ENCODE data around the gene RUNX3. TPM values are rescaled to one million over a fixed set of nuclear protein-coding genes. Genes with fewer than 3 reads are reported as not detected.

The RUNX3 gene
- total and polyA plus RNA-seq, 7 donors, result 0.36 to 18.0 (median 1.2) TPM; not detected in 1

- no peaks in the 10 kb centered on the region for H3K4me1 ChIP-seq
- H3K9me3 ChIP-seq, result no peaks in the 10 kb centered on the region
- TF ChIP-seq POLR2A (IDR thresholded peaks at IDR 0.05), result no peak
- TF ChIP-seq EP300 (IDR thresholded peaks at IDR 0.05), result no peak
- TF ChIP-seq POLR2AphosphoS5 (IDR thresholded peaks at IDR 0.05), result no peak
- TF ChIP-seq, protein P1, sequence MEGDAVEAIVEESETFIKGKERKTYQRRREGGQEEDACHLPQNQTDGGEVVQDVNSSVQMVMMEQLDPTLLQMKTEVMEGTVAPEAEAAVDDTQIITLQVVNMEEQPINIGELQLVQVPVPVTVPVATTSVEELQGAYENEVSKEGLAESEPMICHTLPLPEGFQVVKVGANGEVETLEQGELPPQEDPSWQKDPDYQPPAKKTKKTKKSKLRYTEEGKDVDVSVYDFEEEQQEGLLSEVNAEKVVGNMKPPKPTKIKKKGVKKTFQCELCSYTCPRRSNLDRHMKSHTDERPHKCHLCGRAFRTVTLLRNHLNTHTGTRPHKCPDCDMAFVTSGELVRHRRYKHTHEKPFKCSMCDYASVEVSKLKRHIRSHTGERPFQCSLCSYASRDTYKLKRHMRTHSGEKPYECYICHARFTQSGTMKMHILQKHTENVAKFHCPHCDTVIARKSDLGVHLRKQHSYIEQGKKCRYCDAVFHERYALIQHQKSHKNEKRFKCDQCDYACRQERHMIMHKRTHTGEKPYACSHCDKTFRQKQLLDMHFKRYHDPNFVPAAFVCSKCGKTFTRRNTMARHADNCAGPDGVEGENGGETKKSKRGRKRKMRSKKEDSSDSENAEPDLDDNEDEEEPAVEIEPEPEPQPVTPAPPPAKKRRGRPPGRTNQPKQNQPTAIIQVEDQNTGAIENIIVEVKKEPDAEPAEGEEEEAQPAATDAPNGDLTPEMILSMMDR (IDR thresholded peaks at IDR 0.05), result no peak
- no peaks in the 10 kb centered on the region for H3K36me3 ChIP-seq
- intact Hi-C loops (cut with DNase I), result no loop called here
- peaks cover 0 to 20% (median 0%) of the 10 kb centered on the region in 3 donors for H3K27me3 ChIP-seq
- H3K4me3 ChIP-seq, result no peak overlapping the region
- DNase-seq, result no peak
- WGBS, 2 donors, result 81 to 82% methylated on average over 23 of the region's 23 CpGs
- no peak overlapping the region for H3K27ac ChIP-seq
Measured at GRCh38 chr1:24963943-24964693, 34.0 kb upstream of the RUNX3 start.

GRCh38 chr1:24963099-24963872, 33.2 kb upstream of the RUNX3 start:
- WGBS, 2 donors, result 67 to 71% methylated on average over 9 of the region's 9 CpGs
- H3K36me3 ChIP-seq, result no peaks in the 10 kb centered on the region
- intact Hi-C loops (cut with DNase I), result no loop called here
- H3K4me3 ChIP-seq, result no peak overlapping the region
- no peaks in the 10 kb centered on the region for H3K9me3 ChIP-seq
- DNase-seq, result peak; percentile 59
- H3K27me3 ChIP-seq, result peaks cover 0 to 12% (median 0%) of the 10 kb centered on the region in 3 donors
- no peak for TF ChIP-seq POLR2AphosphoS5 (IDR thresholded peaks at IDR 0.05)
- TF ChIP-seq, protein P1 (IDR thresholded peaks at IDR 0.05), result no peak
- TF ChIP-seq EP300 (IDR thresholded peaks at IDR 0.05), result no peak
- TF ChIP-seq POLR2A (IDR thresholded peaks at IDR 0.05), result no peak
- no peaks in the 10 kb centered on the region for H3K4me1 ChIP-seq
- H3K27ac ChIP-seq, result no peak overlapping the region

DNA sequence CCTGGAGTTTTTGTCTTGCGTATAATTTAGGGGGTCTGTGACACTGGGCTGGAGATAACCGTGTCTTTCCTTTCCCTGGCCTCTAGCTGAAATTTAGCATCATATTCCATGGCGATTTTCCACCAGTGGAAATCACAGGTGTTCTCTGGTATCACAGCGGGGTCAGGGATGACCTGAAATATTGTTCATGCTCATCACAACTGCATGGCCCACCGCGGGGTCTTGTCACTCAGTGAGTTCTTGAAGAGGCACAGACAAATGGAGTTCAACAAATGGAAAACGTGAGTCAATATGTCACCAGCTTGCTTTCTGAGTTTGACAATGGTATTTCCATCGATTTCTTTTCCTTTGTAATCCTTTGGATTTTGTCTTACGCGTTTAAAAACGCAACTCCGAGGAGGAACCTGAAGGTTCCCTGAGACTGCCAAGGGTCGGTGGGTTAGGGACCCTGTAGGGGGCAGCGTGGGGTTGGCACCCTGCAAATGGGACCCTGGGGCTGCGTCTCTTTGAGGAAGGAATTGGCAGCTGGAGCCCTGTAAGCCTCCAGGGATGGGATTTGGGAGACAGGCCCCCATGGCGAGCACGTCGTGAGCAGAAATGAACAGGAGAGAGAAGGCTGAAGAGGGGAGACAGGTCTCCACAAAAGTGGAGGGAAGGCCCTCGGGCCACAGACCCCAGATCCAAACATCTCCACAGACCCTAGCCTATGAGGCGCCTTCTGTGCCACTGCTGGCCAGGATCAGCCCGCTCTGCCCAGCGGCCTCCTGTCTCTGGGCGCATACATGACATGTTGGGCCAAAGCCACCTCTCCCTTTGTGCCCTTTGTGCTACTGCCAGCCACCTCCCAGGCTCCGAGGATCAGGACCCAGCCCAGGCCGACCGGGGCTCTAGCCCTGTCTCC, 32.1 kb upstream of the RUNX3 start:
- 73 to 81% methylated on average over 26 of the region's 26 CpGs for WGBS, 2 donors
- Histone ChIP-seq H3K4me1 (no peaks in the 10 kb centered on the region), H3K27me3 (peaks cover 0 to 12% (median 0%) of the 10 kb centered on the region in 3 donors), H3K4me3 (no peak overlapping the region), H3K9me3 (no peaks in the 10 kb centered on the region), H3K36me3 (no peaks in the 10 kb centered on the region), H3K27ac (no peak overlapping the region)
- DNase-seq, result no peak
- no peak for TF ChIP-seq EP300 (IDR thresholded peaks at IDR 0.05)
- TF ChIP-seq, protein P1 (IDR thresholded peaks at IDR 0.05), result no peak
- no peak for TF ChIP-seq POLR2A (IDR thresholded peaks at IDR 0.05)
- no peak for TF ChIP-seq POLR2AphosphoS5 (IDR thresholded peaks at IDR 0.05)
- intact Hi-C loops (cut with DNase I), result no loop called here

DNA sequence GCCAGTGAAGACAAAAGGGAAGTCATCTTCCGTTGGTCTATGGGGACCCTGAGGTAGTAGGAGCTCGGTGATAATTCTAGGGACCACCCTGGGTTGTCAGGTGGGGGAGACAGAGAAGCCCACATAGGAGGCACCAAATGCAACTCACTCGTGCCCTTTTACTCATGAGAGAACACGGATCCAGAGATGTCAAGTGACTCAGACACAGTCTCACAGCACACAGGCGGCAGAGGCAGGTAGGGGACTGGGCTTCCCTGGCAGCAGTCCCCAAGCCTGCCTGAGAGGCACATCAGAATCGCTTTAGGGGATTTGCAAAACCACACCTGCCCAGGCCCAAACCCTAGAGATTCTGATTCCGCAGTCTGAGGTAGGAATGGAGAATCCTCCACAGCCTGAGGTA, 31.3 kb upstream of the RUNX3 start:
- TF ChIP-seq EP300 (IDR thresholded peaks at IDR 0.05), result no peak
- no peak for TF ChIP-seq POLR2AphosphoS5 (IDR thresholded peaks at IDR 0.05)
- TF ChIP-seq, protein P1 (IDR thresholded peaks at IDR 0.05), result no peak
- no peak for TF ChIP-seq POLR2A (IDR thresholded peaks at IDR 0.05)
- WGBS, 2 donors, result 81 to 82% methylated on average over 7 of the region's 7 CpGs

More for the DNA sequence above, 31.3 kb upstream of the RUNX3 start:
- H3K27me3 ChIP-seq, result peaks cover 0 to 8% (median 0%) of the 10 kb centered on the region in 3 donors
- no peak overlapping the region for H3K4me3 ChIP-seq
- no peaks in the 10 kb centered on the region for H3K36me3 ChIP-seq
- no peak overlapping the region for H3K27ac ChIP-seq
- intact Hi-C loops (cut with DNase I), result no loop called here
- no peak for DNase-seq
- no peaks in the 10 kb centered on the region for H3K4me1 ChIP-seq
- H3K9me3 ChIP-seq, result no peaks in the 10 kb centered on the region

All from sigmoid colon (tissue), 7 donors.